ENCODE data around the gene PLEKHA6.

PLEKHA6 gene

GRCh38 chr1:204227996-204228785, 131.5 kb downstream of the PLEKHA6 start:
- intact Hi-C loops (cut with micrococcal nuclease): no loop called here
- no peak overlapping the region for H3K4me3 Mint-ChIP-seq
- no peak overlapping the region for H3K27ac Mint-ChIP-seq
- H3K27me3 Mint-ChIP-seq: no peaks in the 10 kb centered on the region
- no peaks in the 10 kb centered on the region for H3K4me1 Mint-ChIP-seq (ENCODE audit: low read depth)
- H3K9me3 Mint-ChIP-seq: no peaks in the 10 kb centered on the region
- H3K36me3 Mint-ChIP-seq (ENCODE audit: low read depth): no peaks in the 10 kb centered on the region

- H3K27ac Mint-ChIP-seq: no peak overlapping the region
- H3K9me3 Mint-ChIP-seq: no peaks in the 10 kb centered on the region
- no peaks in the 10 kb centered on the region for H3K4me1 Mint-ChIP-seq (ENCODE audit: low read depth)
- no peaks in the 10 kb centered on the region for H3K36me3 Mint-ChIP-seq (ENCODE audit: low read depth)
- no peaks in the 10 kb centered on the region for H3K27me3 Mint-ChIP-seq
- no peak overlapping the region for H3K4me3 Mint-ChIP-seq
- intact Hi-C loops (cut with micrococcal nuclease): no loop called here
Observed at GRCh38 chr1:204227351-204227750, 132.4 kb downstream of the PLEKHA6 start.

- intact Hi-C loops (cut with micrococcal nuclease): no loop called here
- H3K27ac Mint-ChIP-seq: no peak overlapping the region
- no peaks in the 10 kb centered on the region for H3K9me3 Mint-ChIP-seq
- no peaks in the 10 kb centered on the region for H3K4me1 Mint-ChIP-seq (ENCODE audit: low read depth)
- H3K4me3 Mint-ChIP-seq: no peak overlapping the region
- H3K27me3 Mint-ChIP-seq: no peaks in the 10 kb centered on the region
- H3K36me3 Mint-ChIP-seq (ENCODE audit: low read depth): no peaks in the 10 kb centered on the region
Observed at GRCh38 chr1:204225841-204226735, 133.6 kb downstream of the PLEKHA6 start.

- no peak overlapping the region for H3K4me3 Mint-ChIP-seq
- intact Hi-C loops (cut with micrococcal nuclease): no loop called here
Observed at GRCh38 chr1:204224655-204225054, 135.1 kb downstream of the PLEKHA6 start.

GRCh38 chr1:204223129-204223860, 136.4 kb downstream of the PLEKHA6 start:
- H3K9me3 Mint-ChIP-seq: no peaks in the 10 kb centered on the region
- intact Hi-C loops (cut with micrococcal nuclease): no loop called here
- H3K27me3 Mint-ChIP-seq: no peaks in the 10 kb centered on the region
- H3K4me1 Mint-ChIP-seq (ENCODE audit: low read depth): peaks cover 5% of the 10 kb centered on the region
- H3K36me3 Mint-ChIP-seq (ENCODE audit: low read depth): no peaks in the 10 kb centered on the region
- H3K27ac Mint-ChIP-seq: no peak overlapping the region
- H3K4me3 Mint-ChIP-seq: no peak overlapping the region

More at GRCh38 chr1:204224655-204225054, 135.1 kb downstream of the PLEKHA6 start:
- Mint-ChIP-seq H3K27me3 (no peaks in the 10 kb centered on the region), H3K4me1 (ENCODE audit: low read depth) (peaks cover 5% of the 10 kb centered on the region), H3K27ac (no peak overlapping the region), H3K36me3 (ENCODE audit: low read depth) (no peaks in the 10 kb centered on the region), H3K9me3 (no peaks in the 10 kb centered on the region)

GRCh38 chr1:204222764-204223055, 137.0 kb downstream of the PLEKHA6 start:
- intact Hi-C loops (cut with micrococcal nuclease): no loop called here
- Mint-ChIP-seq H3K4me1 (ENCODE audit: low read depth) (peaks cover 5% of the 10 kb centered on the region), H3K36me3 (ENCODE audit: low read depth) (no peaks in the 10 kb centered on the region), H3K9me3 (no peaks in the 10 kb centered on the region), H3K27me3 (no peaks in the 10 kb centered on the region), H3K4me3 (no peak overlapping the region), H3K27ac (no peak overlapping the region)

GRCh38 chr1:204222006-204222763, 137.5 kb downstream of the PLEKHA6 start:
- intact Hi-C loops (cut with micrococcal nuclease): no loop called here
- H3K4me1 Mint-ChIP-seq (ENCODE audit: low read depth): peaks cover 5% of the 10 kb centered on the region
- no peak overlapping the region for H3K4me3 Mint-ChIP-seq
- no peaks in the 10 kb centered on the region for H3K27me3 Mint-ChIP-seq
- no peak overlapping the region for H3K27ac Mint-ChIP-seq
- H3K9me3 Mint-ChIP-seq: no peaks in the 10 kb centered on the region
- H3K36me3 Mint-ChIP-seq (ENCODE audit: low read depth): no peaks in the 10 kb centered on the region

- no peak overlapping the region for H3K4me3 Mint-ChIP-seq
- H3K4me1 Mint-ChIP-seq (ENCODE audit: low read depth): peaks cover 5% of the 10 kb centered on the region
- H3K27ac Mint-ChIP-seq: no peak overlapping the region
- no peaks in the 10 kb centered on the region for H3K36me3 Mint-ChIP-seq (ENCODE audit: low read depth)
- intact Hi-C loops (cut with micrococcal nuclease): no loop called here
- H3K9me3 Mint-ChIP-seq: no peaks in the 10 kb centered on the region
- H3K27me3 Mint-ChIP-seq: no peaks in the 10 kb centered on the region
Observed at GRCh38 chr1:204221271-204221670, 138.5 kb downstream of the PLEKHA6 start.

- intact Hi-C loops (cut with micrococcal nuclease): no loop called here
- Mint-ChIP-seq H3K27ac (no peak overlapping the region), H3K36me3 (ENCODE audit: low read depth) (no peaks in the 10 kb centered on the region)
Observed at GRCh38 chr1:204219971-204220616, 139.6 kb downstream of the PLEKHA6 start.

GRCh38 chr1:204218552-204218951, 141.2 kb downstream of the PLEKHA6 start:
- H3K27me3 Mint-ChIP-seq: peaks cover 8% of the 10 kb centered on the region
- intact Hi-C loops (cut with micrococcal nuclease): no loop called here
- no peak overlapping the region for H3K27ac Mint-ChIP-seq
- H3K9me3 Mint-ChIP-seq: no peaks in the 10 kb centered on the region
- no peak overlapping the region for H3K4me3 Mint-ChIP-seq
- H3K36me3 Mint-ChIP-seq (ENCODE audit: low read depth): no peaks in the 10 kb centered on the region
- H3K4me1 Mint-ChIP-seq (ENCODE audit: low read depth): peaks cover 13% of the 10 kb centered on the region

More at GRCh38 chr1:204219971-204220616, 139.6 kb downstream of the PLEKHA6 start:
- Mint-ChIP-seq H3K27me3 (no peaks in the 10 kb centered on the region), H3K4me1 (ENCODE audit: low read depth) (peaks cover 5% of the 10 kb centered on the region), H3K4me3 (no peak overlapping the region), H3K9me3 (no peaks in the 10 kb centered on the region)

- Mint-ChIP-seq H3K36me3 (ENCODE audit: low read depth) (no peaks in the 10 kb centered on the region), H3K4me1 (ENCODE audit: low read depth) (peaks cover 15% of the 10 kb centered on the region), H3K9me3 (no peaks in the 10 kb centered on the region), H3K27me3 (peaks cover 12% of the 10 kb centered on the region), H3K4me3 (no peak overlapping the region), H3K27ac (no peak overlapping the region)
- intact Hi-C loops (cut with micrococcal nuclease): no loop called here
Observed at GRCh38 chr1:204217648-204218000, 142.1 kb downstream of the PLEKHA6 start.

GRCh38 chr1:204216880-204217647, 142.7 kb downstream of the PLEKHA6 start:
- no peak overlapping the region for H3K4me3 Mint-ChIP-seq
- no peak overlapping the region for H3K27ac Mint-ChIP-seq
- H3K36me3 Mint-ChIP-seq (ENCODE audit: low read depth): no peaks in the 10 kb centered on the region
- H3K9me3 Mint-ChIP-seq: no peaks in the 10 kb centered on the region
- intact Hi-C loops (cut with micrococcal nuclease): no loop called here
- peaks cover 12% of the 10 kb centered on the region for H3K27me3 Mint-ChIP-seq
- peaks cover 15% of the 10 kb centered on the region for H3K4me1 Mint-ChIP-seq (ENCODE audit: low read depth)
